Calu3 (cell line): Measurements from ENCODE around the gene HDHD5. TPM values are rescaled to one million over a fixed set of nuclear protein-coding genes. Genes with fewer than 3 reads are reported as not detected.

Source experiments
- BruUV-seq: library from RNA; stranded (reverse); fragments of 400-500 nt; replicated peaks from 2 replicates; lab custom pipeline; 2021; lab: Mats Ljungman, UMichigan
- CTCF ChIA-PET: fragments of 300-600 bp; sonication (Branson Sonifier 250); formaldehyde crosslinking; loops from one replicate; lab custom pipeline; 2022; ENCODE audit warnings: antibody characterized with exemption; lab: Charles Lee
- DNase-seq: peaks from one replicate; pipeline ENCODE4 v3.0.0; 2022
- H3K27ac Mint-ChIP-seq: one replicate; pipeline ENCODE4 v1.8.0; 2022; ENCODE audit warnings: mixed read lengths; ENCODE audit not compliant: unreplicated experiment
- H3K27me3 Mint-ChIP-seq: one replicate; pipeline ENCODE4 v1.8.0; 2022; ENCODE audit warnings: mixed read lengths; ENCODE audit not compliant: unreplicated experiment
- H3K36me3 Mint-ChIP-seq: one replicate; pipeline ENCODE4 v1.8.0; 2022; ENCODE audit warnings: mild to moderate bottlenecking, moderate library complexity, mixed read lengths; ENCODE audit not compliant: insufficient read depth, unreplicated experiment
- H3K4me1 Mint-ChIP-seq: one replicate; pipeline ENCODE4 v1.8.0; 2022; ENCODE audit warnings: mild to moderate bottlenecking, low read depth, mixed read lengths; ENCODE audit not compliant: unreplicated experiment
- H3K4me3 Mint-ChIP-seq: one replicate; pipeline ENCODE4 v1.8.0; 2022; ENCODE audit warnings: mild to moderate bottlenecking, low read depth, moderate library complexity, mixed read lengths; ENCODE audit not compliant: unreplicated experiment
- H3K9me3 Mint-ChIP-seq: one replicate; pipeline ENCODE4 v1.8.0; 2022; ENCODE audit warnings: low read depth, mixed read lengths; ENCODE audit not compliant: unreplicated experiment
- intact Hi-C: fragments of 100-400 bp; cut with micrococcal nuclease; formaldehyde crosslinking; loops from one replicate; pipeline ENCODE4 v1.10.0; 2022; ENCODE audit not compliant: unreplicated experiment
- total RNA-seq: library from RNA; stranded (reverse); gene quantifications from 2 replicates; pipeline ENCODE4 v1.2.3, GENCODE V29; 2022
- TF ChIP-seq, protein P1 (sequence below): fragments of 200-600 bp; IDR thresholded peaks from one replicate; pipeline ENCODE4 v1.8.0; 2022; ENCODE audit warnings: antibody characterized with exemption; ENCODE audit not compliant: unreplicated experiment

Gene HDHD5
- total RNA-seq, 1 experiment from 2014 or later, result 44.4 TPM

DNA sequence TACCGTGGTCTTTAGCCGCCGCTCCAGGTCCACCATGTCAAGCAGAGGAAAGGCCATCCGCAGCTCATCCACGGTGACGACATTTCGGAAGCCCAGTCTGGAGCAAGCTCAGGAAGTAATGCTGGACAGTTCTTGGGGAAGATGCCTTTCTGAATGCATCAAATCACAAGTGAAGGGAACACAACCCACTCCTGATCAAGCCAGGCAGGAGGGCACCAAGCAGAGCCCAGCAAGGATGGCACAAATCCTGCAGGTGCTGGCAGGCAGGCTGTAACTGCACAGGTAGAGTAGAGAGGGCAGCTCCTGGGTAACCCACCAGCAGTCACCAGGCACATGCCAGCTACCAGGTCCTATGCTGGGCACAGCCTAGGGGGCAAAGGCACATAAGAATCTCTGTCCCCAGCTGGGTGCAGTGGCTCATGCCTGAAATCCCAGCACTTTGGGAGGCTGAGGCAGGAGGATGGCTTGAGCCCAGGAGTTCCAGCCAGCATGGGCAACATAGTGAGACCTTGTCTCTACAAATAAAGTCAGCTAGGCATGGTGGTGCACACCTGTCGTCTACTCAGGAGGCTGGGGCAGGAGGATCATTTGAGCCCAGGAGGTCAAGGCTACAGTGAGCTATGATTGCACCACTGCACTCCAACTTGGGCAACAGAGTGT is 13.9 kb downstream of the HDHD5 start:
- no peak for DNase-seq

DNA sequence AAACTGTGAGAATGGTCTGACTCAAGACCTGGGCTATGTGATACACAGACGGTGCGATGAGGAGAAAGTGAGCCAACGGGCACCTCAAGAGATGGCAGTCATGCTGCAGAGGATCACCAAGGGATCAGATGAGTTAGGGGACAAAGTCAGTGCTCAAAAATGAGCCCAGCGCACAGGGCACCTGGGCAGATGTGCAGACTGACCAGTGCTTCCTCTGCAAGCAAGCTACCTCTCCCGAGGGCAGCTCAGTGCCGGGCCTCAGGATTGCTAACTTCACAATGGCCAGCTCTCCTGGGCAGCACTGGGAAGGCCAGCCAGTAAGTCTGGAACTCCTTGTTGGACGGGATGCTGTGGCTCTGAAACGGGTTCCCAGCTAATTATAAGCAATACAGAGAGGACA is 15.3 kb downstream of the HDHD5 start:
- TF ChIP-seq, protein P1, sequence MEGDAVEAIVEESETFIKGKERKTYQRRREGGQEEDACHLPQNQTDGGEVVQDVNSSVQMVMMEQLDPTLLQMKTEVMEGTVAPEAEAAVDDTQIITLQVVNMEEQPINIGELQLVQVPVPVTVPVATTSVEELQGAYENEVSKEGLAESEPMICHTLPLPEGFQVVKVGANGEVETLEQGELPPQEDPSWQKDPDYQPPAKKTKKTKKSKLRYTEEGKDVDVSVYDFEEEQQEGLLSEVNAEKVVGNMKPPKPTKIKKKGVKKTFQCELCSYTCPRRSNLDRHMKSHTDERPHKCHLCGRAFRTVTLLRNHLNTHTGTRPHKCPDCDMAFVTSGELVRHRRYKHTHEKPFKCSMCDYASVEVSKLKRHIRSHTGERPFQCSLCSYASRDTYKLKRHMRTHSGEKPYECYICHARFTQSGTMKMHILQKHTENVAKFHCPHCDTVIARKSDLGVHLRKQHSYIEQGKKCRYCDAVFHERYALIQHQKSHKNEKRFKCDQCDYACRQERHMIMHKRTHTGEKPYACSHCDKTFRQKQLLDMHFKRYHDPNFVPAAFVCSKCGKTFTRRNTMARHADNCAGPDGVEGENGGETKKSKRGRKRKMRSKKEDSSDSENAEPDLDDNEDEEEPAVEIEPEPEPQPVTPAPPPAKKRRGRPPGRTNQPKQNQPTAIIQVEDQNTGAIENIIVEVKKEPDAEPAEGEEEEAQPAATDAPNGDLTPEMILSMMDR, result no peak
- CTCF ChIA-PET, result interaction anchor here (0.6 to 0.7 kb wide), 3 partner anchors 10 to 90 kb away, joined by 3 read pairs; no protein-coding TSS in a partner anchor
- intact Hi-C loops, result no loop called here
- BruUV-seq, result no TSS peak
- Mint-ChIP-seq H3K27me3 (no peaks in the 10 kb centered on the region), H3K9me3 (peaks cover 2% of the 10 kb centered on the region), H3K4me3 (no peak overlapping the region), H3K27ac (no peak overlapping the region), H3K36me3 (peaks cover 22% of the 10 kb centered on the region), H3K4me1 (peaks cover 3% of the 10 kb centered on the region)
- no peak for DNase-seq

More for the DNA sequence above, 13.9 kb downstream of the HDHD5 start:
- H3K9me3 Mint-ChIP-seq, result peaks cover 2% of the 10 kb centered on the region
- no peaks in the 10 kb centered on the region for H3K27me3 Mint-ChIP-seq
- peaks cover 16% of the 10 kb centered on the region for H3K4me1 Mint-ChIP-seq
- peaks cover 26% of the 10 kb centered on the region for H3K36me3 Mint-ChIP-seq
- TF ChIP-seq, protein P1, result no peak
- H3K4me3 Mint-ChIP-seq, result no peak overlapping the region
- CTCF ChIA-PET, result interaction anchor here (0.6 to 0.9 kb wide), 2 partner anchors 13 to 137 kb away, joined by 4 read pairs; no protein-coding TSS in a partner anchor
- intact Hi-C loops, result no loop called here
- H3K27ac Mint-ChIP-seq, result no peak overlapping the region
- no TSS peak for BruUV-seq

DNA sequence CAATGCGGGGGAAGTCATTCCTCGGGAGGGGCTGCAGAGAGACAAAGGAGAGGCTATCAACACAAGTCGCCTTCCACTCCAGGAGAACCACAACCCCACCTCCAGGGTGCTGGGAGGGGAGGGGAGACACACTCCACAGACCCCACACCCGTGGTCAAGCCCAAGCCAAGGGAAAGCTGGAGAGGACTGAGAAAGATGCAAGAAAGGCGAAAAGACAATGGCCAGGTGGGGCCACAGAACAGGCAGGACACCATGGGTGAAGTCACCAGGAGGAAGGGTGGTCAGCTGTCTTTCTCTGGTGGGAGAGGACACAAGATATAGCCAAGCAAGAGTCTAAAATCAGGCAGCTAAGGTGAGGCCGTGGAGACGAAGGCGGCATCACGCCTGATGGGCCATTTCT is 16.0 kb downstream of the HDHD5 start:
- H3K27ac Mint-ChIP-seq, result no peak overlapping the region
- intact Hi-C loops, result no loop called here
- no TSS peak for BruUV-seq
- DNase-seq, result no peak
- H3K27me3 Mint-ChIP-seq, result no peaks in the 10 kb centered on the region
- no peaks in the 10 kb centered on the region for H3K4me1 Mint-ChIP-seq
- TF ChIP-seq, protein P1, result no peak
- H3K4me3 Mint-ChIP-seq, result no peak overlapping the region
- peaks cover 15% of the 10 kb centered on the region for H3K36me3 Mint-ChIP-seq
- H3K9me3 Mint-ChIP-seq, result peaks cover 2% of the 10 kb centered on the region
- CTCF ChIA-PET, result interaction anchor here (1.0 kb wide), 1 partner anchor 28 kb away, joined by 3 read pairs; no protein-coding TSS in a partner anchor

DNA sequence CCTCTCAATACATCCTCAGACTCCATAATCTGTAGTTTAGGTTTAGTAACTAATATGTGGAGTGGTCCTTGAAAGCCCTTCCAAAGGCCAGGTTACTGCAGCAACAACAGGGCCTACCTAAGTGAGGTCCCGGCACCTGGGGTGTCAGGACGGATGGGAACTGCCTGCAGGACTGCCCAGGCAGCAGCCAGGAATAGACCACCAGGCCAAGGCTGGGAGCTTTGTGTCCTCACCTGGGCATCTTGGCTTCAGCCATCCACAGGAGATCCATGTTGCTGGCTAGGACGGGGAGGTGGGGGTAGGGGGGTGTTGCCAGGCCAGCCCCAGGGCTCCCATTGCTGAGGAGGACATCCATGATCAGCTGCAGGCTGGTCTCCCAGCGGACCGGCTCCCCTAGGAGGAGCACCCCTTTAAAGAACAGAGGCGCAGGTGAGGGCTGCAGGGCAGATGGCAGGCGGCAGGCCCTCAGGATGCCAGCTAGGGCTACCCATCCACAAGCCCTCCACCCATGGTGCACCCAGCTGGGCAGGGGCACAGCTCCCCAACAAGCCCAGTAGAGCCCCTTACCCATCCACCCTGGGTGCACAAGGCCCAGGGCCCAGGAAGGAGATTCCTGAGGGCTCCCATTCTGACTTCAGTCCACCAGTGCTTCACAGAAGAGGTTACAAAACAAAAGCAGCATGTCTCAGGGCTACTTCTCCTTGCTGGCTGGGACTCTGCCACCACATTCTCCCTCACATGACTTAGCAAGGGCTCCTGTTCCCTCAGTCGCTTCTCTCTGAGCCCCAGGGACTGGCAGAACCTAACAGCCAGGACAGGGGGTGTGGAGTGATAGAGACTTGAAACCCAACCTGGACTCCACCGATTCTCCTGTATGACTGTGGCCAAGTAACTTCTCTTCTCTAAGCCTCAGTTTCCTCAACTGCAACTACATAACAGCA is 18.0 kb downstream of the HDHD5 start:
- TF ChIP-seq, protein P1, result no peak
- Mint-ChIP-seq H3K27ac (no peak overlapping the region), H3K36me3 (peaks cover 8% of the 10 kb centered on the region), H3K9me3 (no peaks in the 10 kb centered on the region), H3K27me3 (no peaks in the 10 kb centered on the region), H3K4me1 (no peaks in the 10 kb centered on the region), H3K4me3 (no peak overlapping the region)
- BruUV-seq, result no TSS peak
- CTCF ChIA-PET, result no interaction called here
- intact Hi-C loops, result no loop called here
- no peak for DNase-seq
